HG03095 (cell line): ENCODE data around the gene LMO7.
"Not testable (repeated sequence)": the region's sequence is repeated elsewhere in the genome, so short reads cannot be mapped to it uniquely, and the experiment has no call there.

Source experiments
- ATAC-seq: cut with Tn5 transposase; IDR thresholded peaks from one replicate; pipeline ENCODE4 v1.9.1; 2021; ENCODE audit warnings: moderate library complexity; ENCODE audit not compliant: unreplicated experiment

LMO7 gene

GRCh38 chr13:75769141-75769905 is 133.2 kb downstream of the LMO7 start:
- no peak for ATAC-seq

GRCh38 chr13:75770164-75770563 is 134.0 kb downstream of the LMO7 start:
- no peak for ATAC-seq

GRCh38 chr13:75770592-75771011 is 134.5 kb downstream of the LMO7 start:
- no peak for ATAC-seq

- no peak for ATAC-seq
Measured at GRCh38 chr13:75771226-75771625, 135.1 kb downstream of the LMO7 start.

GRCh38 chr13:75771818-75772217 is 135.7 kb downstream of the LMO7 start:
- ATAC-seq, result no peak

GRCh38 chr13:75774176-75774575 is 138.0 kb downstream of the LMO7 start:
- ATAC-seq, result no peak

GRCh38 chr13:75776550-75776949 is 140.4 kb downstream of the LMO7 start:
- no peak for ATAC-seq

GRCh38 chr13:75779393-75779792 is 143.3 kb downstream of the LMO7 start:
- no peak for ATAC-seq

- not testable (repeated sequence) for ATAC-seq
Measured at GRCh38 chr13:75780103-75780502, 144.0 kb downstream of the LMO7 start.

- no peak for ATAC-seq
Measured at GRCh38 chr13:75782985-75783384, 146.9 kb downstream of the LMO7 start.

GRCh38 chr13:75784003-75784402 is 147.9 kb downstream of the LMO7 start:
- ATAC-seq, result no peak

- no peak for ATAC-seq
Measured at GRCh38 chr13:75785130-75785529, 149.0 kb downstream of the LMO7 start.

- no peak for ATAC-seq
Measured at GRCh38 chr13:75787249-75787928, 151.3 kb downstream of the LMO7 start.

GRCh38 chr13:75788481-75788981 is 152.4 kb downstream of the LMO7 start:
- no peak for ATAC-seq

GRCh38 chr13:75789451-75790197 is 153.5 kb downstream of the LMO7 start:
- ATAC-seq, result no peak

- no peak for ATAC-seq
Measured at GRCh38 chr13:75790198-75790970, 154.3 kb downstream of the LMO7 start.

- ATAC-seq, result no peak
Measured at GRCh38 chr13:75792526-75793187, 156.5 kb downstream of the LMO7 start.

GRCh38 chr13:75793188-75793567 is 157.0 kb downstream of the LMO7 start:
- not testable (repeated sequence) for ATAC-seq

- no peak for ATAC-seq
Measured at GRCh38 chr13:75794663-75795062, 158.5 kb downstream of the LMO7 start.

GRCh38 chr13:75795274-75795673 is 159.1 kb downstream of the LMO7 start:
- no peak for ATAC-seq
